A204.1 (cell line): Measurements from ENCODE around the gene PODXL.

Experiments
- FAIRE-seq: peaks from 2 replicates; lab custom pipeline; 2012; peaks lifted over from hg19 to GRCh38; lab: Jason Lieb, UNC

PODXL gene

GRCh38 chr7:131556053-131556908, at the start of gene PODXL:
PODXL (minus strand) TSS chr7:131556628; CDS start chr7:131556359, 269 bp downstream.
- FAIRE-seq: no peak

DNA sequence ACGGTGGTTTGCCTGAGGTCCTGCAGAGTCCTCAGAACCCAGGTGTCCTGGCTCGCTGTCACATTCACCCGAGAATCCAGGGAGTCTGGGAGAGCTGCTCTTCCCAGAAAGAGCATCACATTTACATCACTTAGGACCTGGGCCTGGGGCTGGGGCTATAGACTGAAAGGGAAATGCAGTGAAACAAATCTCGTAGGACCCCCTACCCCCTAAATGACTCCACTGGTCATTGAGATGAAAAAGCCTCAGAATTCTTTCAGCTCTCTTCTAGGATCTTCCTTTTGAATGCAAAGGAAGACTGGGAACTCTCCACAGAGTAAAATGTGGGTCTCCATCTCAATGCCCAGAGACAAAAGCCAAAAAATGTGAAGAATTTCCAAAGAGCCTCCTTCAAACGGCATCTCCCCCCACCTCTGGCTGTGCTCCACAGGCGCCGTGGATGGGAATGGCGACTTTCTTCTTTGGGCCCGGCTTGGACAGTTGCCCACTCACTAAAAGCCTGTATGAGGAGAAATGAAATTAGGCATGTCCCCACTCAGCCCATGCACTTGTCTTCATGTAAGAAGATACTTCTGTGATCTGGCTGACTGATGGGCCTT, 49.0 kb upstream of the PODXL start:
- no peak for FAIRE-seq

- FAIRE-seq: no peak
These were observed 48.4 kb upstream of the PODXL start for GRCh38 chr7:131604841-131605279.

- FAIRE-seq: no peak
These were observed 47.5 kb upstream of the PODXL start for GRCh38 chr7:131603932-131604331.

GRCh38 chr7:131602994-131603372, 46.6 kb upstream of the PODXL start:
- no peak for FAIRE-seq

DNA sequence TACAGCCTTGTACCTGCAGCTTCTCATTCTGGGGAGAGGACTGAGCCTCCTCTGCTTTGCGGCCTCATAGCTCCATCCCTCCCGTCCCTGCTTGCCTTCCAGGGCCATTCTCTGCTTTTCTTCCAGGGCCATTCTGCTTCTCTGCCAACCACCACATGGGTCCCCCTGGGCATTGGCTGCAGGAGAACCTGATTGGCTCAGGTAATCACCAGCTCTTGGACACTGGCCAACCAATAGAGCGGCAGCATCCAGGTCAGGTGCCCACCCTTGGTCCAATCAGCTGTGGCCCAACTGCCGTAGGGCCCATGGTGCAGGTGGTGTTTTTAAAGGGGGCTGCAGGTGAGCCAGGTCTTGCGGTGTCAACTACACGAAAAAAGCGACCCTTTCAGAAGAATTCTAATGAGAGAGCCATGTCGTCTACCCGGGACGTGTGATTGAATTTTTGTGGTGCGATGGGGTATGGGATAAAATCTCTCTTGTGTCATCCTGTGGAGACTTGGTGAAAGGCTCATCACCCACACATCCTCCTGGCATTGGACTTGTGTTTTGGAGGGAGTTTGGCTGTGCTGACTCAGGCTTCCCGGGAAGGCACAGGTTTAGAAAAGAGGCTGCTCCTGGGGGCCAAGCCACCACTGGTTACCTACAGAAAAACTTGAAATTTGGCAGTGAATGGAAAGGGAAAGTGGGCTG, 46.0 kb upstream of the PODXL start:
- FAIRE-seq: no peak

- FAIRE-seq: no peak
These were observed 43.9 kb upstream of the PODXL start for GRCh38 chr7:131600085-131600881.

- no peak for FAIRE-seq
These were observed 40.4 kb upstream of the PODXL start for GRCh38 chr7:131596785-131597184.

DNA sequence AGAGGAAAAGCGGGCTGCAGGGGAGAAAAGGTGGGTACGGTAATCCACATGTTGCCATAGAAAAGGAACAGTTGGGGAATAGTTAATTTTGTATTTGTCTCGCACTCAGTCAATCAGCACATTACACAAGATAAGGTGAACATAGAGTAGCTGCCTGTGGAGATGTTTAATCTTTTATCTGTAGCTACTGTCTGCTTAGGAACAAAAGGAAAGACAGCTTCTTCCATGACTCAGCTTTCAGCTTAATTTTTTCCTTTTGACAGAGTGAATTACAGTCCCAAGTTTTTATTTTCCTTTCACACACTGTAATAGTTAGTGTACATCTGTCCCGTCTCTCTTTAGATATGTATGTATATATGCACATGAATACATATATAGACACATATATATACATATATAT, 39.3 kb upstream of the PODXL start:
- FAIRE-seq: no peak

DNA sequence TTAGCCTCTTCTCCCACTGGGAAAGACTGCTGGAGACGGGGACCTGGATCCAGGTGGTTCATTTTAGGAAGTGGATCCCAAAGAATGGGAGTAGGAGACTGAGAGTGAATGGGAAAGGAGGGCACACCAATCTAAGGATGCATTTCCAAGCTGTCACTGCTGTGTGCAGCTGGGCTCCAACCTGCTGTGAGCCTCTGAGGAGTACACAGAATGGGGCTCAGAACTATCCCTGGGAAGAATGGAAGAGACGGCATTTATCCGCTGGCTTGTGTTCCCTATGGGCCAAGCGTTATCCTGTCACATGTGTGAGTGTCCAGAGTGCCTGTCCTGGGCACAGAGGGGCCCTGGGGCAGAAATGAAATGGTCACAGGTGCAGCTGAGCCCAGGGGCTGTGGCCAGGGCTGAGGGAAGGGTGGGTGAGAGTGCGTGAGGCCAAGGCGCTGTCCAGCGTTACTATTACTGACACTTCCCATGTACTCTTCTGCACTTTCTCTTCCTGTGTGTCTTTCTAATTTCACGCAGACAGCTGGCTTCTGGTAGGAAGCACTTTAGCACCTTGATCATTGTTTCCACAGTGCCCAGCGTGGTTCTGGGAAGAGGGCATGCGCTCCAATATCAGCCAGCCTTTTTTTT, 35.4 kb upstream of the PODXL start:
- FAIRE-seq: no peak

- no peak for FAIRE-seq
These were observed 31.0 kb upstream of the PODXL start for GRCh38 chr7:131587315-131587923.

DNA sequence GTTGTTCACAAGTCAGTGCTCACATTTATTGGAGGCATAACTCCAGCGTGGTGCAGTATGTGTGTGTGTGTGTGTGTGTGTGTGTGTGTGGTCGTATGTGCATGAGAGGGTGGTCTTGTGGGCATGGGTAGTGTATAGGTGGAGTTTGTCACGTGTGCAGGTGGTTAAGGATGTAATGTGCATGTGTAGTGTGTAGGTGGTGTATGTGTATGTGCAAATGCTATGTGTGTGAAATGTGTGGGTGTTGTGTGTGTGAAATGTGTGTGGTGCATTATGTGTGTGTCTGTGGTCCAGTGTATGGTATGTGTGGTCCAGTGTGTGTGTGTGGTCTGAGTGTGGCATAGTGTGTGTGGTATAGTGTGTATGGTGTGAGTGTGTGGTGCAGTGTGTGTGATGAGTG, 30.3 kb upstream of the PODXL start:
- FAIRE-seq: no peak

DNA sequence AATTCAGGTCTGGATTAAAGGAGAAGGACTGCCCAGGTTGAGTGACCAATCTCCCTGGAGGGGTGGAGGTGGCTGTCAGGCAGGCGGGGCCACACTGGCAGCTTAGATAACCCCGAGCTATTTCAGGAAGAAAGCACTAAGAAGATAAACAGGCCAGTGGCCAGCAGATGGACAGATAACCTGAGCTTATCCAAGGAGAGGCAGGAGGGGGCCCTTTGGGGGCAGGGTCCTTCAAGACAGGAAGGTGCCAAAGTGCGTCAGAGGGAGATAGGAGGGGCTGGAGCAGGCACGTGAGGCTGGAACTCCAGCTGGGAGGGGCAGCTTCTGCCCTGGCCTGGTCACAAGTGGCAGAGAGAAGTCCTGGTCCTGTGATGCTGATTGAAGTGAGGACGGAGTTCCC, 29.8 kb upstream of the PODXL start:
- FAIRE-seq: no peak

- FAIRE-seq: no peak
These were observed 27.0 kb upstream of the PODXL start for GRCh38 chr7:131583430-131583829.

DNA sequence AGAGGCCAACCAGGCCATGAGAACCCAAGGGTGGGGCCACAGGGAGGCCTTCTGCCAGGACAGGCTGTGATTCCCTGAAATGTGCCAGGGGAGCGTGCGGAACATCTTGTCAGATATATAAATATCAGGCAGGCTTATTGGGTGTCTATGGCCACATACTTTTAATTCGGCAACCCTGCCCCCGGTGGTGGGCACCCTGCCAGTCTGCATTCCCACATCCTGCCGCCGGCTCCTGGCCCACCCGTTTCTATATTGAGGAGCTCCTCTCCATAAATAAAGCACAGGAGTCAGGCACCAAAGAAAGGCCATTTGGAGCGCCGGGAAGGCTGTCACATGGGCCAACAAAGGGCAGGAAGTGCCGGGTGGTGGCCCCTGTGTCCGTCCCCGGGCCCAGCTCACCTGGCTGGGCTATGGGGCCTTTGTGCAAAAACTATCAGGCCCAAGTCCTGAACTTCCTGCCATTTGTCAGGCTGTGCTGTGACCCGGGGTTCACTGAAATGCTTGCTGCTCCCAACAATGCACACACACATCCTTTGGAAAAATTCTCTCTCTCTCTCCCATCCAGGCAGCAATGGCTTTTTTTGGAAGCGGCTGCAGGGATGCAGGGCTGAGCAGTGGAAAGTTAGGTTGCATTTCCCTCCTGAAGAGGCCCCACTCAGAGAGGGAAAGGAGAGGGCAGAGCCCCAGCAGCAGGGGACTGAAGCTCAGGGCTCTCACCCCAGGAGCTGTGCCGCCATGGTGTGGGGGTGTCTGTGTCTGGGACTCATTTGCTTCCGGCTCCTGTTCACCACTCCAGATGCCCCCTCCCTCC, 25.0 kb upstream of the PODXL start:
- FAIRE-seq: no peak

DNA sequence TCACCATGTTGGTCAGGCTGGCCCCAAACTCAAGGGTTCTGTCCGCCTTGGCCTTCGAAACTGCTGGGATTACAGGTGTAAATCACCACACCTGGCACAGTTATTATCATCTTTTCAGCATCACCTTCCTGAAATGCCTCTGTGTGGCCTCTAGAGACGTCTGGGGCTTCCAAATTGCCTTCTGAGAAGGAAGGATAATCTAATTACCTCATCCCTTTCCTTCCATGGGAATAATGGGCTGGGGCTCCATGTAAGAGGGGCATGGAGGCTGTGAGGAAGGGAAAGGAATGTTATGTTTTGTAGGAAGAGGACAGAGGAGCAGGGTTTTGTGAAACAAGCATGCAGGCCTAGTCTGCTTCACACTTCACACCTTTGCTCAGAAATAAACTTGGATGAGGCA, 22.2 kb upstream of the PODXL start:
- no peak for FAIRE-seq

DNA sequence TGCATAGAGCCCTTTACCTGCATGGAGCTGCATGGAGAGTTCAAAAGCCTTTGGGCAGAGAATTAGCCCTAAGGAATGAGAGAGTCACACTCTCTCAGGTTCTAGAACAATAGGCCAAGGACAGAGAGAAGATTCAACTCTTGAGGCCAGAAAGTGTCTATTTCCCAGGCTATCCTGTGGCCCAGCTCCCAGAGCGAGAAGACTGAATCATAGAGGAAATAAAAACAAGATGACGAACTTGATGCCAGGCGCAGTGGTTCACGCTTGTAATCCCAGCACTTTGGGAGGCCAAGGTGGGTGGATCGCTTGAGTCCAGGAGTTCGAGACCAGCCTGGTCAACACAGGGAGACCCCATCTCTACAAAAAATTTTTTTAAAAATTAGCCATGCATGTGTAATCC, 18.3 kb upstream of the PODXL start:
- no peak for FAIRE-seq

DNA sequence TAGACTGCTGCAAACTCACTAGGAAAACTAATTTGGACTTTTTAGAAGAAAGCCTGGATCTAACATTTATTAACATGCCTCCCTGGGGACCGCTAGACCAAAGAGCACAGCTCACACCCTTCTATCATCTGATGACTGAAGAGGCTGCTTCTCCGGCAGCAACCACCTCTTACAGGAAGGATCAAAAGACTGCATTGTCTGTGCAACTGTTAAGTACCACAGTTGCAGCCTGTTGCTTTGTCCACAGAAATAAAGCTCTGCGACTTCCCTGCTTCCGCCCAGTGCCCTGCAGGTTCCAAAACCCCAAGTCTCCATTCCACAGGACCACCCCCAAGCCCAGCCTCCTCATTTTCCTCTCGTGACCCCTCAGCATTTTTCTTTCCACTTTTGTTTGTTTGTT, 14.0 kb upstream of the PODXL start:
- no peak for FAIRE-seq

- no peak for FAIRE-seq
These were observed 12.5 kb upstream of the PODXL start for GRCh38 chr7:131568970-131569369.

DNA sequence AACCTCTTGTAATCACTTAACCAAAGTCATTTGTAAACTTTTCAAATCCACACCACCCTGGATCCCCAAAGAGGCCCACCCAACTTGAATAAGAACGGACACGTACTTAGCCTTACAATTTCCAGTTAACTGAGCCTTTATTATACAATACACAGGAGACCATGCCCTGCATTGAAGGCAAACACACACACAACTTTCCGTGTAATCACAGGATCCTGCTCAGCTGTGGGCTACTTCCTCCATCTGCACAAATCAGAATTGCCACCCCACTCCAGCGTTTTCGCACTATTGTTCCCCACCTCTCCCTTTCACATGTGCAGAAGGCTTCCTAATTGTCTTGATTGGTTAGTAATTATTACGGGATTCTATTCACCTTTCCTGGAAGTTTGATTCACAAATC, 12.1 kb upstream of the PODXL start:
- no peak for FAIRE-seq

DNA sequence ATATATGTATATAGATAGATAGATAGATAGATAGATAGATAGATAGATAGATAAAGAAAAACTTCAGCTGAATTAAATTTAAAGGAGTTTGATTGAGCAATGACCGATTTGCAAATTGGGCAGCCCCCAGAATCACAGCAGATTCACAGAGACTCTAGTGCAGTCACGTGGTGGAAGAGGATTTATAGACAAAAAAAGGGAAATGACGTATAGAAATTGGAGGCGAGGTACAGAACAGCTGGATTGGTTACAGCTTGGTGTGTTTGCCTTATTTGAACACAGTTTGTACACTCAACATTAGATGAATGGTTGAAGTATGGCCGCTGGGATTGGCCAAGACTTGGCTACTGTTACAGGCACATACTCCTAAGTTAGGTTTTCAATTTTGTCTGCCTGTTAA, 8.2 kb upstream of the PODXL start:
- FAIRE-seq: no peak
